NCI-H1092 treated with DMSO at 0.1 percent for 48 hours (cell line): ENCODE measurements around the gene GMDS.

Experiments
- DNase-seq: peaks from one replicate; lab custom pipeline; 2025; lab: John Stamatoyannopoulos, UW

Gene GMDS

DNA sequence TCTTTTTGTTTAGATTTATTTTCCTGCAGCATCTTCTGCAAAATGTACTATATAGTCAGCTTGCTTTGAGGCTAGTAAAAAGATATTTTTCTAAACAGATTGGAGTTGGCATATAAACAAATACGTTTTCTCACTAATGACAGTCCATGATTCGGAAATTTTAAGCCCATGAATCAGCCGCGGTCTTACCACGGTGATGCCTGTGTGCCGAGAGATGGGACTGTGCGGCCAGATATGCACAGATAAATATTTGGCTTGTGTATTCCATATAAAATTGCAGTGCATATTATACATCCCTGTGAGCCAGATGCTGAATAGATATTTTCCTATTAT is 632.5 kb downstream of the GMDS start:
- no peak for DNase-seq

GRCh38 chr6:1612299-1612973 is 633.0 kb downstream of the GMDS start:
- peak; percentile 8 for DNase-seq

GRCh38 chr6:1611572-1612298 is 633.7 kb downstream of the GMDS start:
- DNase-seq: no peak

GRCh38 chr6:1611322-1611571 is 634.2 kb downstream of the GMDS start:
- DNase-seq: no peak

DNA sequence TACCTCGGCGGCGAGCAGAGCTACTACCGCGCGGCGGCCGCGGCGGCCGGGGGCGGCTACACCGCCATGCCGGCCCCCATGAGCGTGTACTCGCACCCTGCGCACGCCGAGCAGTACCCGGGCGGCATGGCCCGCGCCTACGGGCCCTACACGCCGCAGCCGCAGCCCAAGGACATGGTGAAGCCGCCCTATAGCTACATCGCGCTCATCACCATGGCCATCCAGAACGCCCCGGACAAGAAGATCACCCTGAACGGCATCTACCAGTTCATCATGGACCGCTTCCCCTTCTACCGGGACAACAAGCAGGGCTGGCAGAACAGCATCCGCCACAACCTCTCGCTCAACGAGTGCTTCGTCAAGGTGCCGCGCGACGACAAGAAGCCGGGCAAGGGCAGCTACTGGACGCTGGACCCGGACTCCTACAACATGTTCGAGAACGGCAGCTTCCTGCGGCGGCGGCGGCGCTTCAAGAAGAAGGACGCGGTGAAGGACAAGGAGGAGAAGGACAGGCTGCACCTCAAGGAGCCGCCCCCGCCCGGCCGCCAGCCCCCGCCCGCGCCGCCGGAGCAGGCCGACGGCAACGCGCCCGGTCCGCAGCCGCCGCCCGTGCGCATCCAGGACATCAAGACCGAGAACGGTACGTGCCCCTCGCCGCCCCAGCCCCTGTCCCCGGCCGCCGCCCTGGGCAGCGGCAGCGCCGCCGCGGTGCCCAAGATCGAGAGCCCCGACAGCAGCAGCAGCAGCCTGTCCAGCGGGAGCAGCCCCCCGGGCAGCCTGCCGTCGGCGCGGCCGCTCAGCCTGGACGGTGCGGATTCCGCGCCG is 634.7 kb downstream of the GMDS start:
- DNase-seq: peak; percentile 6

DNA sequence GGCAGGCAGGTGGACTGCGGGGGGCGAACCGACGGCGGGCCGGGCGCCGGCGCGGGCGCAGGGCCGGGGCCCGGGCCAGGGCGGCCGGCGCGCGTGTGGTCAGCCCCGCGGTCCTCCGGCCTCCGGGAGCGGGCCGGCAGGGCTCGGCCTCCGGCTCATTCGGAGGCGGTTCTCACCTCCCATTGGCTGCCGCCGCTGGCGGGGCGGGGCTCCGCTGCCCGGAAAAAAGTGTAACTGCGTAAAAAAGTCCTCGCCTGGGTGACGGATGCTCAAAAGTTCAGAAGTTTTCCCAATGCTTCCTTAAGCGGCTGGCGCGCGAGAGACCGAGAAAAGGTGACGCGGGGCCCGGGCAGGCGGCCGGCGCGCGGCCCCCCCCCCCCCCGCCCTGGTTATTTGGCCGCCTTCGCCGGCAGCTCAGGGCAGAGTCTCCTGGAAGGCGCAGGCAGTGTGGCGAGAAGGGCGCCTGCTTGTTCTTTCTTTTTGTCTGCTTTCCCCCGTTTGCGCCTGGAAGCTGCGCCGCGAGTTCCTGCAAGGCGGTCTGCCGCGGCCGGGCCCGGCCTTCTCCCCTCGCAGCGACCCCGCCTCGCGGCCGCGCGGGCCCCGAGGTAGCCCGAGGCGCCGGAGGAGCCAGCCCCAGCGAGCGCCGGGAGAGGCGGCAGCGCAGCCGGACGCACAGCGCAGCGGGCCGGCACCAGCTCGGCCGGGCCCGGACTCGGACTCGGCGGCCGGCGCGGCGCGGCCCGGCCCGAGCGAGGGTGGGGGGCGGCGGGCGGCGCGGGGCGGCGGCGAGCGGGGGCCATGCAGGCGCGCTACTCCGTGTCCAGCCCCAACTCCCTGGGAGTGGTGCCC is 635.5 kb downstream of the GMDS start, which contains the start of gene FOXC1:
TSS of gene FOXC1 (plus strand) at position 268 of the 849 bp plus-strand sequence. CDS start at position 799, 531 bp downstream.
- DNase-seq: peak; percentile 39

DNA sequence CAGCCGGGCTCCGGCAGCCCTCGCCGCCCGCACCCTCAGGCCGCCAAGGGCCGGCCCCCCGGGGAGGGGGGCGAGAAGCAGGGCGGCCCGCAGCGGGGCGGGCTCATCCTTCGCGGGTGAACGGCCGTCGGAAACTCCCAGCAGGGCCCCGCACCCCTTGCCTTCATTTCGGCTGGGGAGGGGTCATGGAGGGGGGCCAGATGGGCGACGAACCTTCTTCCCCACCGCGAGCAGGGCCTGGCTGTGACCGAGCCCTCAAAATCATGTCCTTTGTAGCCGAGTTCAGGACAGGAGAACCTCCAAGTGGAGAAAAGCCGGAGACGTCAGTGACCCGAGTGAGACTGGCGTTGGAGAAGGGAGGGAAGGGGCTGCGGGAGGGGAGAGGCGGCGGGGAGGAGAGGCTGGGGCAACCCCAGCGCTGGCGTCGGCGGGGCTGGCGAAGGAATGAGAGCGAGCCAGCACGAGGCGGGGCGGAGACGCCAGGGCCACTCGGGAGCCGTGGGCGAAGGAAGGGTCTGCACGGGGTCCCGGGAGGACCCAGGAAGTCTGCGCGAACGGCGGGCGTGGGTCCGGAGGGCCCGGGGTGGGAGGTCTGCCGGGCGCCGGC is 636.3 kb downstream of the GMDS start:
- DNase-seq: no peak

GRCh38 chr6:1608222-1609040 is 637.0 kb downstream of the GMDS start:
- DNase-seq: no peak

DNA sequence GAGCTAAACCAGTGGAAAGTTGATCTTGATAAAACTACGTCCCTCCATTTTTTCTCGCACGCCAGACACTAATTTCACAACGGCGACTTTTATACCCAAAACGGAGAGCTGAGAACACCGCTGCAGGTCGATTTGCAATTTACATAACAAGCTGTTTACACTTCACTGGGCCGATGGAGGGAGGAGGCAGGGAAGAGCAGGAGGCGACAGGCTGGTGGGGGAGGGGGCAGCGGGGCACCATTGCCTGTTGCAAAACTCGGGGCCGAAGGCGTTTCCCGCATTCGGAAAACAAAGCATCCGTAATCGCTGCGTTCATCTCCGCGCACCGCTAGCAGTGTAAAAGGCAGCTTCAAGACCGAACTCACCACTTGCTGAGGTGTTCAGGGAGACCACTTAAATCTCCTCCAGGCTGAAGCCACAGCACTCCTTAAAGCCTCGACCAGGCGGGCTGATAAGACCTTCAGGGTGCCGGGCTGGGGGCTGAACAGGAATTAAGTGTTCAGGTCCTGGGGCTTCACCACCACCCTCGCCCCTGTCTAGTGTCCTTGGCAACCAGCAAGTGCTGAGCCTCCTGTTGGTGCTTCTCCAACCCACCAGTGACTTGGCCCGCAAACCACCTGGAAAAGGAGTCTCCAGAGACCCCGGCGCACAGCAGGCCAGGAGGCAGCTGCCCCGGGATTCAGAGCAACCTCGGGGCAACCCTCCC is 637.7 kb downstream of the GMDS start:
- peak; percentile 12 for DNase-seq

- no peak for DNase-seq
Measured at GRCh38 chr6:1606780-1607515, 638.5 kb downstream of the GMDS start.

DNA sequence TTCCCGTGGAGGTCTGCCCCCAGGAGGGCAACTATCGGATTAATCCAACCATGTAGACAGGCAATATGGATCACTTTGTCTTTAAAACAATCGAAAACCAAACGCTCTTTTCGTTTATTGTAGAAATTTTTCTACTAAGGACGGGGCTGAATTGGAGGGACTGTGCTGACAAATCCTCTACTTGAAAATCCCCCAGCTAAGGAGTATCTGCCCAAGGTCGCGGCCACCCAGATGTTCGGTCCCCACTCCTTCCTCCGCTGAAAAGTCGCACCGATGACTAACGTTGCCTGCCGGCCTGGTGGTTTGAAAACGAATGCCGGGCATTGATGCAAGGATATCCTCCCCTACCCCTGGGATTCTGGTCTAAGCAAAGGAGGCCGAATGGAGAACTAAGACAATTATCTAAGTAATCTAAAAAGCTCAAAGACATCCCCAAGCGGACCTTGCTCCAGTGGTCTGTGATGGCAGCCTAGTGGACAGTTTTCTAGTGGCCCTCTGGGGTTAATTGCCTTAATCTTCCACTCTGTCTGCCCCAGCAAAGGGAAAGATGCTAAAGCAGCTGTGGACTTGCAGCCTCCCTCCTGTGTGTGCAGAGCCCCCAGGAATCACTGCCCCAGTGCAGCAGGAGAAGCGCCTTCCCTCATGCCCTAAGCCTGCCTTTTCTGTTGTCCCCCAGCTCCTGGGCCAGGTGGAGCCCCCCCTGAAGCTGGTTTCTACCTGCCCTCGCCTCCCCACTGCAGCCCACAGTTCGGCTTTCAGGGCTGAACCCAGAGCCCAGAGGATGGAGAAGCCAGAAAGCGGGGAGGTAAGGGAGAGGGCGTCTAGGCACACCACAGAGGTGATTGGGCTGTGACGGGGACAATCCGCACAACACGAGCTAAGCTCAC is 639.3 kb downstream of the GMDS start:
- DNase-seq: no peak

- no peak for DNase-seq
Measured at GRCh38 chr6:1605004-1605892, 640.2 kb downstream of the GMDS start.

DNA sequence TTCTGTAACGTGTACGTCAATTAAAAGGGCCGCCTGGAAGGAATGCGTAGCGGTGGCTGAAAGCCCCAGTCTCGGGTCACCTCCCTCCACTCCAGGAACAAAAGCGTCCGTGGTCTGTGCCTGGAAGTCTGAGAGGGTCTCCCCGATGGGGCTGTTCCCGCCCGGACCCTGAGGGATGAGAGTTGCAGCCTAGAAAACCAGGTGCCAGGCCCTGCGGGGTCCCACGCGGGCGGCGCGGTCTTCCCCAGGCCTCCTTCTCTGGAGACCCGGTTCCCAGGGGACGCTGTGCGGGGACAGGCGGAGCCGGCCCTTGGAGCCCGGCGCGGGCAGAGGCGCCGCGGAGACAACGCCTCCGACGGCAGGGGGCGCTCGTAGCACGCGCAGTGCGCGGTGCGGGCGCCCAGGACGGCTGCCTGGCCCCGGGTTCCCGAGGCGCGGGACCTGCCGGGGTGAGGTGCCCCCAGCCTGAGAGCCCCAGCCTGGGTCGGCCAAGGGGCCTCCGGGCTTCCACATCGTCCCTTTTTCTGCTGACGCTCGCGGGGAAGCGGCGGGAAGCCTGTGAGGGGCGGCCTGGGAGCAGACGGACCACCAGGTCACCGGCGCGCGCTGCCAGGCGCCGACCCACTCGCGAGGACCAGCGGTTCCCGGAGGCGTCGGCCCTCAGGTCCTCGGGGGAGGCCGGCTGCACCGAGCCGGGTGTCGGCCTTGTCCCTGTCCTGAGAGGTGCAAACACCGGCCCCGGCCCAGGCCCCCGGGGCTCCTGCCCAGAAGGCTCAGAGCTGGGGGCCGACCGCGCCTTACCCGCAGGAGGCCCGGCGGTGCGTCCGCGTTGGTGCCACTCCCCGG is 641.0 kb downstream of the GMDS start:
- peak; percentile 4 for DNase-seq

- DNase-seq: no peak
Measured at GRCh38 chr6:1603708-1604107, 641.7 kb downstream of the GMDS start.

GRCh38 chr6:1602049-1602713 is 643.2 kb downstream of the GMDS start:
- DNase-seq: no peak
